SKM-1 (cell line): ENCODE data around the gene FRMD4B.

ENCODE experiments used
- DNase-seq: peaks from one replicate; lab custom pipeline; 2025; ENCODE audit not compliant: unreplicated experiment; lab: John Stamatoyannopoulos, UW

The FRMD4B gene

DNA sequence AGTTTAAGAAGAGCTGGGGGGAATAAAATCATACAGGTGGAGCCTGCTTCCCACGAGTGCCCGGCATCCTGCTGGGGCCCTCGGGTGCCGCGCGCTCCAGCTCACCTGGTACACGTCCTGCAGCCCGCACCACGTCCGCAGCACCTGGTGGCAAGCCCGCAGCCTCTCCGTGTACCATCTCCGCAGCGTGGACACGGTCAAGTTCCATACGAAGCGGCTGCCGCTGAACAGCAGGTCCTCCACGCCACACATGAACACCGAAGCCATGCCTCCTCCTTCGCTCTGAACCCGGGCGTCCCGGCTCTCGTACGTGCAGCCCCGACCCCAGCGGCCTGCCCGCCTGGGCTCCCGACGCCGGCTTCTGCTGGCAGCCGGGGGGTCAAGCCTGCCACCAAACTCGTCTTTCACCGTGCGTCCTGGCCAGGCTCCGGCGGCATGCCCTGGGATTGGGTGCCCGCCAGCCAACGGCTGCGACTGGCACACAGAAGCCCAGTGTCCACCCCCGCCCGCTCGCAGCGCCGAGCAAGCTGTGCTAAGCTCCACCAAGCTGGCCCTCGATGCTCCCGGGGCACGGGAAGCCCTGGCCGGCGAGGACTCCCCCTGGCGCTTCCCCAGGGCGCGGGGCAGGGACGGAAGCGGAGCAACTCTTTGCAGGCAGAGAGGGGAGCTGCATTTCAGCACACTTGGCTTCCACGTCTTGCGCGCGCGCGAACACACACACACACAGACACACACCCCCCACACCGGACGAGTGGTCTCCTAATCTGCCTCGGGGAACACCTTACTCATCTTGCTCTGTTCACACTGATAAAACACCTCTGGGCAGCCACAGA lies at the start of gene FRMD4B:
FRMD4B (minus strand) TSS at position 366 of the 833 bp plus-strand sequence; CDS start at position 267, 99 bp downstream.
- DNase-seq, result no peak

DNA sequence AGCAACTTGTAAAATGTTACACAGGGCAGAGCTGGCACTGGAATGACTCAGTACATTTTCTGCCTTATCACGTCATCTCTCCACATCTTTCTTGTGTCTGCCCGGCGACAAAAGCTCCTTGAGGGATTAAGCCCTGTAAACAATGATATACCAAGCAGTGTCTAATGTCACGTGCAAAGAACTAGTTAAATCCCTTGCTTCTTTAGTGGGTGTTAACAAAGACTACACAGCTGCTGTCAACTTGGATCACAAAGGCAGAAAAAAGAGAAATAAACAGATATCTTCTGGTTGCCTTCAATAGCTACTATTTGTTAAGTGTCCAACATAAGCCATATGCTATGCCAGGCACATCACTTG lies 48.1 kb upstream of the FRMD4B start:
- no peak for DNase-seq

DNA sequence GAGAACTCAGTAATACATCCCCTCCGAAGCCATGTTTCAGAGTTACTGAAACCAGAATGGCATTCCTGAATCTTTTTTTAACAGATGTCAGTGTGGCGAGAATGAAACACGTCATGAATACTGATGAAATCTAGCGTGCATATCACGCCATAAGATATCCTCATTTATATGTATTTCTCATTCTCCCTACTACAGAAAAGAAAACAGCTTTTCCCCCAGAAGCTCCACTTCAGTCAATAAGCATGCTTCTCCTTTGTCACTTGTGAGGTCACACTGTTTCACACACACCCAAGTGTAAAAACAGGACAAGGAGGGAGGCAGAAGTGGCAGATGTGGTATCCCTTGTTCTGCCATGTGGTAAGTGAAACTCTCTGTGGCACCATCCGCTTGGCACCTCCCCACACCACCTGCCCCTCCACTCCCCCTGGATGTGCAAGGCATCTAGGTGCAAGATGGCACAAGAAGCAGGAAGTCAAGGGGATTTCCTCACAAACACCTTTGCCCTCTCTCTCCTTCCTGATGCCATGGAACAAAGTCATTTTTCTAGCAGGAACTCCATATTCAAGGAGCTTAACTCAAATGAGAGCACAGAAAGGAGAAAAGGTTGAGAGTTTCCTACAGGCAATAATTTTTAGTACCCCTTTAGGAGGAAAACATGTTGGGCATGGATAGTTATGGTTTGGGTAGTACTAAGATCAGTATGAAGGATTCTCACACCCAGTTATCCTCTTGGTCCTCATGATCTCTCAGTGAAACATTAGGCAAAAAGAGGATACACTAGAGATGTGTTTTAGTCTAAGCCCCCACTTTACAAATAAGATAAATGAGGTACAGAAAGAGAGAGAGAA lies 47.5 kb upstream of the FRMD4B start:
- DNase-seq, result no peak

DNA sequence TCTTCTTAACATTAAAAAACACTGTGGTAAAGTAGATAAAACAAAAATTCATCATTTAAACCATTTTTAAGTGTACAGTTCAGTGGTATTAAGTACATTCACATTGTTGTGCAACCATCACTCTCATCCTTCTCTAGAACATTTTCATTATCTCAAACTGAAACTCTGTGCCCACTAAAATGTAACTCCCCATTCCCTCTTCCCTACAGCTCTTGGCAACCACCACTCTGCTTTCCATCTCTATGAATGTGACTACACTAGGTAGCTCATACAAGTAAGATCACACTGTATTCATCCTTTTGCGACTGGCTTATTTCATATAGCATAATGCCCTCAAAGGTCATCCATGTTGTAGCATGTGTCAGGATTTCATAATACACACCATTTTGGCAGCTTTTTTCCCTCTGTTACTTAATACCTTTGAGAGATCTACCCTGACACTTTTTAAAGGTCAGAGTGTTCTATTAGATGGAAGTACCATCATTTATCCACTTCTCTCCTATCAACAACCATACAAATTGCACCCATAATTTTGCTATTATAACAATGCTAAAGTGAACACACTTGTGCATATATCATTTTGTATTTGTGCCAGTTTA lies 42.9 kb upstream of the FRMD4B start:
- no peak for DNase-seq

GRCh38 chr3:69426967-69427304 lies 41.0 kb upstream of the FRMD4B start:
- DNase-seq, result no peak

DNA sequence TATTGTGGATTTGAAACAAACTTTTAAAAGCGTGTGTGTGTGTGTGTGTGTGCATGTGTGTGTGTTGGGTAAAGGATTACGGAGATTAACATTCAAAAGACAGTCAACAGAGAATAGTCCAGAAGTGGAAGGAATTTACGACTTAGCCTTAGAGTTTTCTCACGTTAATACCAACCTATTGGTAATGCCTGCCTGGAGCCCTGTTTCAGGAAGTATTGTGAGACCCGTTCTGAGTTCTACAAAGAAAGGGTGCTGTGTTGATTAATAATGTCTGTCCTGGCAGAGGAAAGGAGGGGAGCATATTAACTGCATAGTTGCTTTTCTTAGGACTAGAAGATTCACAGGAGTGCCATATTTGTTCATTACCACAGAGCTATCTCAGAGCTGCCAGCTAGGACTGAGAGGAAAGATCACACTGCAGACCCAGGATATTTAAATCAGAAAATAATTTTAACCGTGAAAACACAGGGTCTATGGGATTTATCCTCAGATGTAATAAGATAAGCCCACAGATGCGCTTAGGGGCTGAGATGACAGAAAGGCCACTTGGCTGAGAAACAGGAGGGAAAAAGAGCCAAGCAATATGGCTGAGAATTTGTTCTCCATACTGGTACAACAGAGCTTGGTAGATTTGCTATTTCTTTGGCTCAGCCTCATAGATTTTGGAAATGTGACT lies 40.5 kb upstream of the FRMD4B start:
- no peak for DNase-seq

DNA sequence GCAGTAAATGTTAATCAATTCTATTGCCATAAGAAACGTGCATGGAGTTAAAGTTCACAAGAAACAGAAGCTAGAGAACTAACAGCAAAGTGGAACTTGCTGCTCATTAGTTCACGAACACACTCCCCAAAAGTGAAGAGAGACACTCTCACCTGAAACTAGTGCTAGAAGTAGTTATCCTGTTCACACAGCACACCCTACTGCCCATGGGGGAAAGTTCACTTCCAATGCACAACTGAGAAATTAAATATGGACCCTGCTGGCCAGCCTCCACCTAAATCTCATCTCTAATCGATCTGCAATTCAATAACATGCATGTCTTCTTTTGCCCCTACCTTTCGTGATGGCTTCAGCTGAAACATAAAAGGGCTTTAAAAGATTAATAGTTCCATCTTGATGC lies 39.4 kb upstream of the FRMD4B start:
- no peak for DNase-seq

DNA sequence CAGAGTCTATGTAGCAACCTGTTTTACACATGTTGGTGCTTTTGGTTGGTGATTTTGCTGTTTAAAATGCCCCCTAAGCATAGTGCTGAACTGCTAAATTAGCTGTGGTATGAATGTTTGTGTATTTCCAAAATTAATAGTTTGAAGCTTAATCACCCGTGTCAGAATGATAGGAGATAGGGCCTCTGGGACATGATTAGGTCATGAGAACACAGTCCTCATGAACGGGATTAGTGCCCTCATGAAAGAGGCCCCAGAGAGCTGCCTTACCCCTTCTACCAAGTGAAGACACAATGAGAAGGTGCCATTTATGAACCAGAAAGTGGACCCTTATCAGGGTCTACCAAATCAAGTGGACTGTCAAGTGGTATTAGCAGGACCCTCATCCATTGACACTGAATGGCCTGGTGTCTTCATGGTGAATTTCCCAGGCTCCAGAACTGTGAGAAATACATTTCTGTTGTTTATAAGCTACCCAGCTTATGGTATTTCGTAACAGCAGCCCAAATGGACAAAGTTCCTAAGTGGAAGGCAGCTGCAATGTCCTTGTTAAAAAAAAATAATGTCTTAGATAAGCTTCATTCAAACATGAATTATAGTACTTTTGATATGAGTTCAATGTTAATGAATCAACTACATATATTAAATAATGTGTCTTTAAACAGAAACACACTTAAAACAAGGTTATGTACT lies 37.7 kb upstream of the FRMD4B start:
- no peak for DNase-seq

- DNase-seq, result no peak
Observed at GRCh38 chr3:69422751-69423150, 36.9 kb upstream of the FRMD4B start.

- DNase-seq, result no peak
Observed at GRCh38 chr3:69420781-69421520, 35.1 kb upstream of the FRMD4B start.

GRCh38 chr3:69419276-69419675 lies 33.4 kb upstream of the FRMD4B start:
- DNase-seq, result no peak

DNA sequence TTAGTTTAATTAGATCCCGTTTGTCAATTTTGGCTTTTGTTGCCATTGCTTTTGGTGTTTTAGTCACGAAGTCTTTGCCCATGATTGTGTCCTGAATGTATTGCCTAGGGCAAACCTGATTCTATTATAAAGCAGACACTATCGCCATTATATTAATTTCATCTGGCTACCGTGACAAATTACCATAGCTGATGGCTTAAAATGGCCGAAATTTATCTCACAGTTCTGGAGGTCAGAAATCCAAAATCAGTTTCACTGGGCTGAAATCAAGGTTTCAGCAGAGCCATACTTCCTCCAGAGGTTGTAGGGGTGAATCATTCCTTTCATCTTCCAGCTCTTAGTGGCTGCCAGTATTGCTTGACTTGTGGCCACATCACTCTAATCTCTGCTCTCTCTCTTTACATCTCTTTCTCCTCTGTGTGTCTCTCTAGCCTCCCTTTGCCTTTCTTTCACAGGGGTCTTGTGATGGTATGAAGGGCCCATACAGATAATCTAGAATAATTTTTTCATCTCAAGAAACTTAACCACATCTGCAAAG lies 31.7 kb upstream of the FRMD4B start:
- DNase-seq, result no peak

DNA sequence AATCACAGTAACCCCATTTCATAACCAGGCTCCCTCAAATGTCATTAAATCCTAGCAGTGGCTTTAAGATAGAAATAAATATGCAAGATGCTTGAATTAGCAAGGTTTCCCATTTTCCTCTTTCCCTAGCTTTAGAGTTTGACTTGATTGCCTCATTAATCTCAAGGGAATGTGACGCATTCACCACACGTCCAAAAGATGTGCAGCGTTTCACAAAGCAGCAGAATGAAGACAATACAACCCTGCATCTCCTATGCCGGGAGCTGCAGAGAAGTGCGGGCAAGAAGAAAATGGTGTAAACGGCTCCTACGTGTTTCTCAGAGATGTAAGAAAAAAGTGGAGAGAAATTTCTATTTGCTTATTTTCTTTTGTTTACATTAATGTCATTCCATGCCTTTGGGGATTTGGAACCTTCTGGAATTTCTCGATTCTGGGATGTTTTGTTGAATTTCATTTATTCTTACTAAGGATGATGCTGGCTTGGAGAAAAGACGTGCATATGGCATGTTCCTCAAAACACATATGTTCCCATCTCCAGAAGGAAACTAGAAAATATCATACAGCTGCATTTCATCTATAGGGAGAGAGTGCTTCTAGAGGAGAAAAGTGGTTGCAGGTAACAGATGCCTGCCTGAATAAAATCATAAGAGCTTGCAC lies 27.8 kb upstream of the FRMD4B start:
- no peak for DNase-seq

DNA sequence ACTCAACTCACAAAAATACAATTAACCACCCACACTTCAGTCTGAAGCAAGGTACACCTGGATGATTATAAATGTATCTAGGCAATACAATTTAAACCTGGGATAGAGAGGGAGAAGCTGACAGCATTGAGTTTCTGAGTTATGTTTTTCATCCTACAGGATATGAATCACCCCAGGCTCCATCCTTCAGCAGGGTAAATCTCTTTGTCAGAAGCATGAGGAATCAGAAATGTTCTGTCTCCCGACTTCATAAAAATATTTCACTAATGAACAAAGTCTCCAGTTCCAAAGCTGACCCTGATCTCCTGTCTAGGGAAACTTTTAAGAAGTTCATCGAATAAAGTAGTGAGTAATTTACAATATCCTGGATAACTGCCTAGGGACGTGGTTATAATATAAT lies 25.5 kb upstream of the FRMD4B start:
- DNase-seq, result no peak

- DNase-seq, result peak; percentile 53
Observed at GRCh38 chr3:69410301-69410700, 24.4 kb upstream of the FRMD4B start.

GRCh38 chr3:69409831-69410230 lies 23.9 kb upstream of the FRMD4B start:
- DNase-seq, result no peak

DNA sequence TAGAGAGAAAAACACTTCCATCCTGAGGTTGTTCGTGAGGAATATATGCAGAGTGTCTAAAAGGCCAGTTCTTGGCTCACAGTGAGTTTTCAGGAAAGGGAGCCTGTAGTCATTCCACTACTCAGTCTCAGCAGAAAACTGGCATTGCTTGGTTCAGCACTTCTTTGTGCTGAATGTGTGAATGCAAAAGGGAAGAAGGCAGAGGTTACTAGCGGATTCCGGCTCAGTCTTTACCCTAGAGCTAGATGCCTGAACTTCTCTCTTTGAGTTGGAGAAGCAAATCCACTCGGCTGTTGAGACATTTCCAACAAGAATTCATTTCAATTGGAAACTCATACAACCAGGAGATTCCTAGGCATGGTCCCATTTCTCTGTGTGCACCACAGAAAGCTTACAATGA lies 23.1 kb upstream of the FRMD4B start:
- DNase-seq, result no peak

DNA sequence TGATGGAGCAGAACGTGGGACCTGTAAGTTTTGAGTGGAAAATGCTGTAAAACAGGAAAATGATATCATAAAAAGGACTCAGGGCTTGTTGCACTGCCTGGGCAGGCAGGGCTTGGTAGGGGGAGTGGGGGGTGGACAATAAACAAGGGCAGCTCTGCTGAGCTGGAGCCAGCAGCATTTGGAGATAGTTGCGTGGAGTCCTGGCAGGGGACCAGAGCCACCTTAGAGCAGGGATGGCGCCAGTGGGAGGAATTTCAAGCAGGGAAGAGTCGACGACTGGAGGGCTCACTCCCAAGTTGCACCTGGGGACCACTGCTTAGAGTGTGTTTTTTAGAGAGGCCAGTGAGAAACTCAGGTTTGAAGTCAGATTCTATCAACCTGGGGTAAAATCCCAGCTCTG lies 22.7 kb upstream of the FRMD4B start:
- no peak for DNase-seq

- no peak for DNase-seq
Observed at GRCh38 chr3:69407908-69408307, 22.0 kb upstream of the FRMD4B start.
